ENCODE data around the gene BLCAP. TPM values are rescaled to one million over a fixed set of nuclear protein-coding genes. Genes with fewer than 3 reads are reported as not detected.
"Not testable (repeated sequence)": the region's sequence is repeated elsewhere in the genome, so short reads cannot be mapped to it uniquely, and the experiment has no call there.

BLCAP gene
- total RNA-seq, 1 donor from 2014 or later: 42.7 TPM

GRCh38 chr20:37544386-37544785 is 16.7 kb upstream of the BLCAP start:
- Mint-ChIP-seq H3K27ac (no peak overlapping the region), H3K9me3 (ENCODE audit: low read depth) (peaks cover 8% of the 10 kb centered on the region), H3K36me3 (ENCODE audit: insufficient read depth) (no peaks in the 10 kb centered on the region), H3K4me3 (ENCODE audit: low read depth) (no peak overlapping the region), H3K27me3 (no peaks in the 10 kb centered on the region), H3K4me1 (ENCODE audit: low read depth) (peaks cover 20% of the 10 kb centered on the region)
- no peak for DNase-seq (ENCODE audit: low spot score, unreplicated experiment)
- no peak for TF ChIP-seq CTCF (IDR thresholded peaks at IDR 0.05; ENCODE audit: unreplicated experiment)

- Mint-ChIP-seq H3K9me3 (ENCODE audit: low read depth) (peaks cover 7% of the 10 kb centered on the region), H3K36me3 (ENCODE audit: insufficient read depth) (no peaks in the 10 kb centered on the region), H3K4me3 (ENCODE audit: low read depth) (no peak overlapping the region), H3K4me1 (ENCODE audit: low read depth) (peaks cover 20% of the 10 kb centered on the region), H3K27me3 (no peaks in the 10 kb centered on the region), H3K27ac (no peak overlapping the region)
- DNase-seq (ENCODE audit: low spot score, unreplicated experiment): no peak
- peak; percentile 47 for TF ChIP-seq CTCF (IDR thresholded peaks at IDR 0.05; ENCODE audit: unreplicated experiment)
Observed at GRCh38 chr20:37543828-37544227, 16.2 kb upstream of the BLCAP start.

GRCh38 chr20:37542281-37542680 is 14.6 kb upstream of the BLCAP start:
- Mint-ChIP-seq H3K4me3 (ENCODE audit: low read depth) (no peak overlapping the region), H3K27ac (peak overlapping the region; percentile 65), H3K4me1 (ENCODE audit: low read depth) (peaks cover 20% of the 10 kb centered on the region), H3K36me3 (ENCODE audit: insufficient read depth) (no peaks in the 10 kb centered on the region), H3K27me3 (no peaks in the 10 kb centered on the region), H3K9me3 (ENCODE audit: low read depth) (peaks cover 3% of the 10 kb centered on the region)
- no peak for TF ChIP-seq CTCF (IDR thresholded peaks at IDR 0.05; ENCODE audit: unreplicated experiment)
- DNase-seq (ENCODE audit: low spot score, unreplicated experiment): no peak

GRCh38 chr20:37541326-37541725 is 13.7 kb upstream of the BLCAP start:
- DNase-seq (ENCODE audit: low spot score, unreplicated experiment): no peak
- H3K4me3 Mint-ChIP-seq (ENCODE audit: low read depth): no peak overlapping the region
- H3K27ac Mint-ChIP-seq: peak overlapping the region; percentile 71
- H3K9me3 Mint-ChIP-seq (ENCODE audit: low read depth): peaks cover 3% of the 10 kb centered on the region
- TF ChIP-seq CTCF (IDR thresholded peaks at IDR 0.05; ENCODE audit: unreplicated experiment): no peak
- no peaks in the 10 kb centered on the region for H3K36me3 Mint-ChIP-seq (ENCODE audit: insufficient read depth)
- H3K4me1 Mint-ChIP-seq (ENCODE audit: low read depth): peaks cover 20% of the 10 kb centered on the region
- no peaks in the 10 kb centered on the region for H3K27me3 Mint-ChIP-seq

DNA sequence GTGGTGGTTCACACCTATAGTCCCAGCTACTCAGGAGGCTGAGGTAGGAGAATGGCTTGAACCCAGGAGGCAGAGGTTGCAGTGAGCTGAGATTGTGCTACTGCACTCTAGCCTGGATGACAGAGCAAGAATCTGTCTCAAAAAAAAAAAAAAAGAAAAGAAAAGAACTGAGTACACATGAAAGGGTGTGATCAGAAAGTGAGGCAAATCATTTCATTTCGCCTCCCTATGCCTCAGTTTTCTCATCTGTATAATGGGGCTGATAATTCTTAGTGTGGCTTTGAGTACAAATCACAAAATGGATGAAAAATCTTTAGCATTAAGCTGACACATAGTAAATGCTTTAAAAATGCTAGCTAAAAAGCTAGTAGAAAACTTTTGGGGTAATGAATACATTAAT is 13.2 kb upstream of the BLCAP start:
- not testable (repeated sequence) for H3K27me3 Mint-ChIP-seq; DNase-seq (ENCODE audit: low spot score, unreplicated experiment); H3K27ac Mint-ChIP-seq; H3K36me3 Mint-ChIP-seq (ENCODE audit: insufficient read depth); H3K4me3 Mint-ChIP-seq (ENCODE audit: low read depth); H3K9me3 Mint-ChIP-seq (ENCODE audit: low read depth)
- H3K4me1 Mint-ChIP-seq (ENCODE audit: low read depth): peaks cover 20% of the 10 kb centered on the region

GRCh38 chr20:37540001-37540400 is 12.3 kb upstream of the BLCAP start:
- no peaks in the 10 kb centered on the region for H3K36me3 Mint-ChIP-seq (ENCODE audit: insufficient read depth)
- H3K9me3 Mint-ChIP-seq (ENCODE audit: low read depth): no peaks in the 10 kb centered on the region
- no peak overlapping the region for H3K27ac Mint-ChIP-seq
- TF ChIP-seq CTCF (IDR thresholded peaks at IDR 0.05; ENCODE audit: unreplicated experiment): no peak
- DNase-seq (ENCODE audit: low spot score, unreplicated experiment): no peak
- no peaks in the 10 kb centered on the region for H3K27me3 Mint-ChIP-seq
- no peak overlapping the region for H3K4me3 Mint-ChIP-seq (ENCODE audit: low read depth)
- peaks cover 18% of the 10 kb centered on the region for H3K4me1 Mint-ChIP-seq (ENCODE audit: low read depth)
